HG03558 (cell line): Measurements from ENCODE around the gene IRF2BP1.
A peak's percentile ranks its signal among the peaks of the same experiment; 100 is the strongest.
"Not testable (repeated sequence)": the region's sequence is repeated elsewhere in the genome, so short reads cannot be mapped to it uniquely, and the experiment has no call there.

Experiments used
- ATAC-seq: cut with Tn5 transposase; IDR thresholded peaks from one replicate; pipeline ENCODE4 v1.9.1; 2021; ENCODE audit warnings: moderate number of reproducible peaks; ENCODE audit not compliant: unreplicated experiment; ENCODE audit errors: extremely low read depth

Gene IRF2BP1

GRCh38 chr19:45902651-45903625 lies 17.0 kb upstream of the IRF2BP1 start:
- peak; percentile 76 for ATAC-seq

DNA sequence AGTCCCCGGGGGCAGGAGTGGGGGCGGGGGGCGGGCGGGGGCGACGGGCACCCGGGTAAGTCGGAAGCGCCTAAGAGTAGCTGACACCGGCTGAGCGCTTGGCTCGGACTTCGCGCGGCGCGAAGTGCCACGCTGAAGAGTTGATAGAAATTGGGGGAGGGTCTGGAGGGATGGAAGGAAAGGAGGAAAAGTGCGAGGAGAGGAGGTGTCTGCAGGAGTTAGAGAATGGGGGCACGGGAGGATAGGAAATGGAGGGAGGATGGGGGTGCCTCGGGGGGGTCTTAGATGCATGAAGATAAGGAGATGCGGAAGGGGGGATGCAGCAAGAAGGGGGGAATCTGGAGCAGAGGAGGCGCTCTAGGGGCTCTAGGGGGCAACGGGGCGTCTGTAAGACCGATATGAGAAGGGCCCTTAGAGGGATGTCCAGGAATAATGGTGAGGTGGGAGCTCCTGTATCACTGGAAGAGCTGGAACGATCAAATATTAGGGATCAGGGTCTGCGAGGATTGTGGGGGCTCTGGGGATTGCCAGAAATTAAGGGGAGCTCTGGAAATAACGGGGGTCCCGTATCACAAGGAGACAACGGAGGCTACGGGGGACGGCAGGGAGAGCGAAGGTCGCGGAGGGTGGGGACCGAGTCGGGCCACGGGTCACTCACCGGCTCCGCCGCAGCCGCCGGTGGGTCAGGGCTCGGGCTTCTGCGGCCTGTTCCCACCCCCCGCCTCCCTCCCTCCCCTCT lies 16.1 kb upstream of the IRF2BP1 start, which contains the start of gene MYPOP:
Gene MYPOP, minus strand, starts transcription at position 702 of the 739 bp plus-strand sequence. CDS start 840 bp downstream, outside the sequence.
- no peak for ATAC-seq

DNA sequence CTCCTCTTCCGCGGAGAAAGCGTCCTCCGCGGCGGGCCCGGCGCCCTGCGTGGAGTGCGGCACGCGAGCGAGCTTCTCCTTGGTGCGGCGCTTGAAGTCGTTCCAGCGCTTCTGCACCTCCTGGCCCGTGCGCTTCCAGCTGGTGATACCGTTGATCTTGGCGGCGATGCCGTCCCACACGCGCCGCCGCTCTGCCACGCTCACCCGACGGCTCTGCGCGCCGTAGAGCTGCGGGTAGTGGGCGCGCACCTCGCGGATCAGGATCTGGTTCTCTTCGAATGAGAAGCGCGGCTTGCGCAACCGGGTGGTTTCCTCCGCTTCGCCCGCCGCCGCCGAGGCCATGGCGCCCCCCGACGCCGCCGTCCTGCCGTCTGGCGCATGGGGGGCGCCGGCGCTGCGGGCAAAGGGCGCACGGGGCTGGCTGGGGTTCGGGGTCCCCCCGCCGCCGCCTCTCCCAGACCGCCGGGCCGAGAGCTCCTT lies 15.5 kb upstream of the IRF2BP1 start:
- no peak for ATAC-seq

DNA sequence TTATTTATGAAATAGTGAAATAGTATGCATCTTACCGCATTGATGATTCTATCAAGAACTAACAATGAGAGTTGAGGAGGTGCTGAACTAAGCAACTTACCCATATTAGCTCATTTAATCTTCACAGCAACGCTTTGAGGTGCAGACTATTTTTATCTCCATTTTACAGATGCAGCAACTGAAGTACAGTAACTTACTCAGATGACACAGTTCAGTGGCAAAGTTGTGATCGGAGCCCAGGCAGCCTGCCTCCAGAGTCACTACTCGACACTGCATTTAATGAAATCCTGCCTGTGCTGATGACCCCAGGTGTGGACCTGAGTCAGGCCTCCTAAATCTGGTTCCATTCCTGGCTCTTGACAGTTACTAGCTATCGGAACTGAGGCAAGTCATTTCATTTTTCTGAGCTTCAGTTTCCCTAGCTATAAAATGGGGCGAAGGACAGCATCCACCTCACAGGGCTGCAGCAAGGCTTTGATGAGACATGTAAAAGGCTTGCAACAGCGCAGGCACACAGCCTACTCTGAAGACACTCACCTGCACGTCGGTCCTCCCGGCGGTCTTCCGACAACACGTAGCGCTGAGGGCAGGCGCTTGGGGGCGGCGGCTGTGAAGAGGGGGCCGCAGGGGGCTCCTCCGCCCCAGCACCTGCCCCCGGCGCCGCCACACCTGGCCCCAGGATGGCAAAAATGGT lies 14.9 kb upstream of the IRF2BP1 start:
- no peak for ATAC-seq

DNA sequence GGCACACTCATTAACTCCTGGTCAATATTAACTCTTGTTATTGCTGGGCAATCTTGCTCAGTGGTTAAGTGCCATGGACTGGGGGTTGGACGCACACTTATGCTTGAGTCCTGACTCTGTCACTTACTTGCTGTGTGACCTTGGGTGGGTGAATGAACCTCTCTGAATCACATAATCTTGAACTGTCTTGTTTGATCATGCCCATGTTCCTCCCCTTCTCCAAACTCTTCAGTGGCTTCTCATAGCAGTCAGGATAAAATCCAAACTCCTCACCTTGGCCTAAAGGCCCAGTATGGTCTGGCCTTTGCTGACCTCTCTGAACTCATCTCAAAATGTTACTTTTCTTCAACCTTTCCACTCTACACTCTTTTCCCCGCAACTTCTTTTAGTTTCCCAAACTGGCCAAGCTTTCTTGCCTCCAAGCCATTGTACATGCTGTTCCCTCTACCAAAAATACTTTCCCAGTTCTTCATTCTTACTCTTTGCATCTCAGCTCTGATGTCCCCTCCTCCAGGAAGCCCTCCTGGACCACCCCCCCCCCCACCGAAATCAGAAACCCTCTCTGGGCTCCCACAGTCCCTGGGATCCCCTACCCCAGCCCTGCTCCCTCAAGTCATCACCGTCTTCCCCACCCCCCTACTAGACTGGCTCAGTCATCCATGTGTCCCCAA lies 14.1 kb upstream of the IRF2BP1 start:
- no peak for ATAC-seq

DNA sequence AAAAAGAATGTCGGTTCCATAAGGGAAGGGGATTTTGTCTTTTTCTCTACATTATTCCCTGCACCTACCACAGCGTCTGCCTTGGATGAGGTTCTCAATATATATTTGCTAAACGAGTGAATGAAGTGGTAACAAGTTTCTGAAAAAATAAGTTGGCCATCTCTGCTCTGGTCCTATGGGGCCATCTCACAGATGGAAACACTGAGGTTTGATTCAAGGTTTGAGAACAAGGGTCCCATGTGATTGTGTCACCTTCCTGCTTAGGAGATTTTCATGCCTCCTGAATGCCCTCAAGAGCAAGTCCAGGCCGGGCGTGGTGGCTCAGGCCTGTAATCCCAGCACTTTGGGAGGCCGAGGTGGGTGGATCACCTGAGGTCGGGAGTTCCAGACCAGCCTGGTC lies 13.3 kb upstream of the IRF2BP1 start:
- no peak for ATAC-seq

GRCh38 chr19:45897261-45897812 lies 11.4 kb upstream of the IRF2BP1 start:
- no peak for ATAC-seq

DNA sequence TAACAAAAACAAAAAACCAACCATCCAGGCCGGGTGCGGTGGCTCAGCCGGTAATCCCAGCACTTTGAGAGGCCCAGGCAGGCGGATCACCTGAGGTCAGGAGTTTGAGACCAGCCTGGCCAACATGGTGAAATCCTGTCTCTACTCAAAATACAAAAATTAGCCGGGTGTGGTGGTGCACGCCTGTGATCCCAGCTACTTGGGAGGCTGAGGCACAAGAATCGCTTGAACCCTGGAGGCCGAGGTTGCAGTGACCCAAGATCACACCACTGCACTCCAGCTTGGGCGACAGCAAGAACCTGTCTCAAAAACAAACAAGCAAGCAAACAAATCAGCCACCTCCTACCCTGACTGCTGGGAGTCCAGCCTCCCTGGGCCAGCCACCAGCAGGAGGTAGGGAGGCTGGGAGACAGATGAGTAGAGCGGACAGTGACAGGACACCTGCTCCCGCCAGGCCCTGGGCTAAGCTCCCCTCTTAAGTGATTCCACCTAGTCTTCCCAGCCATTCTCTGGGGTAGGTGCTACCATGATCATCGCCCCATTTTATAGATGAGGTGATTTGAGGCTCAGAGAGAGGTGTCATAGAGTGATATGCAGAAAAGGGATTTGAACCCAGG lies 10.2 kb upstream of the IRF2BP1 start:
- ATAC-seq = not testable (repeated sequence)

DNA sequence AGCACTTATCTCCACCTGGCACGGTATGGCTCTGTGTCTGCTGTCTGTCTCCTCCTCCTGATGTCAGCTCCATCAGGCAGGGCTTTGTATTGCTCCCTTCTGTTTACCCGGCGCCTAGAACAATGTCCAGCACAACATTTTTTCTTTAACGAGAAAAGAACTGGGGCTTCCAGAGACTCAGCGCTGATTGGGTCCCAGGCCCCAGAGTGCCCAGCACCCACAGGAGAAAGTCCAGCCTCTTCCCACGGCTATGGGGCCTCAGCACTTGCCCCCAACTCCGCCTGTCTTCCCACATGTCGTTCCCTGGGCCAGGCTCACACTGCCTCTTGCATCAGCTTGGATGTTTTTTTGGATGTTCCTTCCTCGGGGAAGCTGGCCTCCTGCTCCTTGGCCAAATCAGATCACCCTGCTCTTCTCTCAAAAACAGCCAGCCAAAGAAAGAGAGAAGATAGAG lies 9.6 kb upstream of the IRF2BP1 start:
- no peak for ATAC-seq

DNA sequence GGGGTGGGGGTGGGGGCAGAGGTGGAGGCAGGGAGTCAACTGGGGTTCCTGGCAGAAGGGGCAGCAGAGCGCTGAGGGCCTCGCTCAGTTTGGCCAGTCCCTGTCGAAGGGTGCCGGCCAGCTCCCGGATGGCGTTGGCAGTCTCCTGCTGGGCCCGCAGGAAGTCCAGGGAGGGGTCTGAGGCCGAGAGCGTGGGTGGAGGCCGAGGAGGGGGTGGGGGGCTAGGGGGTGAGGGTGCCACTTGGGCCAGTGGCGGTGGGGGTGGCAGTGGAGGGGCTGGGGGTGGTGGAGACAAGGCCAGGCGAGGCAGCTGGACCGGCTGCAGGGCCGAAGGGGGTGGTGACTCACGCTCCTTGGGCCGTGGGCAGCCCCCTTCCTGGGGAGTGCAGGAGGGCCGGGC lies 4.9 kb upstream of the IRF2BP1 start:
- ATAC-seq = no peak

DNA sequence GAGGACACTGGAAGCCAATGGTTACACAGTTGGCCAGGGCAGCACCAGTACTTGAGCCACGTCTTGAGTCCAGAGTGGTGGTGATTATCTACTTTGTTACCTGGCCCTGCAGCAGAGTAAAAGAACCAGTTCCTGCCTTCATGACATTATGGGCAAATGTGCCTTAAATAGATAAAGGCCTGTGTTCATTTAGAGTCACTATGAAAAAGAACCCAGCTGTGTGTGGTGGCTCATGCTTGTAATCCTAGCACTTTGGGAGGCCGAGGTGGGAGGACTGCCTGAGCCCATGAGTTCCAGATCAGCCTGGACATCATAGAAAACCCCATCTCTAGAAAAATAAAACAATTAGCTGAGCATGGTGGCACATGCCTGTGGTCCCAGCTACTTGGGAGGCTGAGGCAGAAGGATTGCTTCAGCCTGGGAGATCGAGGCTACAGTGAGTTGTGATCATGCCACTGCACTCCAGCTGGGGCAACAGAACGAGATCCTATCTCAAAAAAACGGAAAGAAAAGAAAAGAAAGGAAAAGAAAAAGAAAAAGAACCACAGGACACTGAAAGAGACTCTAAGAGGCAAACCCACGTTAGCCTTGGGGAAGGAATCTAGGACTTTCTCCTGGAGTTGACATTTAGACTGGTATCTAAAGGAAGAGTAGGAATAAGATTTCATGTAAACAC lies 3.4 kb upstream of the IRF2BP1 start:
- ATAC-seq = no peak

DNA sequence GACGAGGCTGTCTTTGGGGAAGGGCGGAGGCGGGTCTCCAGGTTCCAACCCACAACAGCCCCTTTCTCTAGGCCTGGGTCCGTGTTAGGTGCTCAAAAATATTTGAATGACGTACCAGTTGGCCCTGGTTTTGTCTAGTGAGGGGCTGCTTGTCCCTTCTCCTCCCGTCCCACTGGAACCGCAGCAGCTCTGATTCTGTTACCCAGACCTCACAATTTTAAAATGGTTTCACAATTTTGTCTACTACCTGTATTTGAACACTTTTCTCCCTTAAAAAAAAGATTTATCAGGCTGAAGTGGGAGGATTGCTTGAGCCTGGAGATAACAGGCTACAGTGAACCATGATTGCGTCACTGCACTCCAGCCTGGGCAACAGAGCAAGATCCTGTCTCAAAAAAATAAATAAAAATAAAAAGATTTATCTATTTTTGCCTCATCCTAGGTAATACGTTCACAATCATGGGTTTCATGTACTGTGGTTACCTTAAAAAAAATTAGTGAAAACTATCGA lies 1.3 kb upstream of the IRF2BP1 start:
- no peak for ATAC-seq

DNA sequence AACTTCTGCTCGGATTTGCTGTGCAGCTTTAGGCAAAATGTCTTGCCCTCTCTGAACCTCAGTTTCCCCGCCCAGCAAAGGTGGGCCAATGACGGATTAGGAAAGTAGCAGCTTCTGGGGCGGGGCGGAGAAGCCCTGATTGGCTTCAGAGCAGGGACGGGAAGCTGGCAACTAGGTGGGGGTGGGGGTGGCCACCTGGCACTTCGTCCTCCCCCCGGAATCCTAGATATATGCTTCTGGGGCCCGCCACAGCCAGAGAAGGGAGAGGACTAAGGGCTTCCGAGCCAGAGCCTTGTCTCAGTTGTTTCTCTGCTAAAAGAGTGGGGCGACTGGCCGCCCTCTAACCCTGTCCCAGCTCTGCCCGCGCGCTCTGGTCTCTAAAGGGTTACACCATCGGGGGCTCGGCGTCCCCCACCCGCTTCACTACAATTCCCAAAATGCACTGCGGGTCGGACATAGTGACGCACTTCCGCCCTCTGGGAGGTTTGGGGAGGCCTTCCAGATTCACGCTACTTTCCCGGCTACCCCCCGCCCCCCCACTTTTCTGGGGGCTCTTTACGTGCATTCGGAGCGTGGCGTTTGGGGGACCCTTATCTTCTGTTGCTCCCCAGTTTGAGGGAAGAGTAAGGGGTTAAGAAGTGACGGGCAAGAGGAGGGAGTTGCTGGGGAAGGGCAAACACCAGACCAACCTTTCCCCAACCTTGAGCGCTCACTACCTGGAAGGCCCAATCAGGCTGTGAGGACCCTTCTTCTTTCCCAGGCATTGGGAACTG lies 672 bp upstream of the IRF2BP1 start:
- ATAC-seq = no peak

- no peak for ATAC-seq
These were observed 1.0 kb downstream of the IRF2BP1 start for GRCh38 chr19:45884682-45885555.

DNA sequence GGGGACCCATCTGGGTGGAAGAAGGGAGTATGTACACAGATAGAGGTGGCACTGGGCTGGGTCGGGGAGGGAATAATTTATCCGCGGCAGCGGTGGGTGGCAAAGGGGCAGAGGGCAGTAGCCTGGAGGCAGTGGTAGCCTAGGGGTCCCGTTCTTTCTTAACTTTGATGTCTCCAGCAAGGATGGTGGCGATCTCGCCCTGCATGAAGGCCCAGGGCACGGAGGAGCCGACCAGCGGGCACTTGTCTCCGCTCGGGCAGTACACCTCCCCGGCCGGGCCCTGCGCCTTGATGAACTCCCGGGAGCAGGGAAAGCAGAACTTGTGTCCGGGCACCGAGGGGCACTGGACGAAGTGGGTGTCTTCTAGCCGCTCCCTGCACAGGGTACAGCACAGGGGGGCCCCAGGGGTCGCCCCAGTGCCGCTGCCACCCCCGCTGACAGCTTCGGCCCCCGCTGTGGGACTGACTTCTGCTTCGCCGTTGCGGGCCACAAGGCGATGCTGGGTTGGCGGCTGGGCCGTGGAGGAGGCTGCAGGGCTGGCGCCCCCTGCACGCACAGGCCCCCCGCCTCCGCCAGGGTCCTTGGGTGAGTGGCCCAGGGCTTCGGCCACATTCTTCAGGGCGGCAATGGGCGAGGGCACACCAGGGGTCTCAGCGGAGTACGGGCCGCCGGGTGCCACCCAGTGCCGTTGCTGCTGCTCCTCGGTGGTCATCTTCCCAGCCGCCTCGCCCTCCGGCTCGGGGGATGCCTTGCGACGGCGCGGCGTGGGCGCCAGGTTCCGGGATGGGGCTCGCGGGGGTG lies 1.9 kb downstream of the IRF2BP1 start:
- ATAC-seq = no peak

GRCh38 chr19:45883586-45883880 lies 2.4 kb downstream of the IRF2BP1 start:
- no peak for ATAC-seq
